ENCODE data around the gene GGCX.

GGCX gene

GRCh38 chr2:85497944-85498630 is 63.2 kb downstream of the GGCX start:
- no peaks in the 10 kb centered on the region for H3K27me3 ChIP-seq (ENCODE audit: insufficient read depth, low read length)
- no peak overlapping the region for H3K27ac ChIP-seq (ENCODE audit: low read depth, low read length, poor library complexity, severe bottlenecking)
- no peak overlapping the region for H3K4me3 ChIP-seq (ENCODE audit: low read depth, low read length, poor library complexity, severe bottlenecking)
- H4K20me1 ChIP-seq (ENCODE audit: insufficient read depth, low read length), result no peaks in the 10 kb centered on the region
- H3K4me1 ChIP-seq (ENCODE audit: insufficient read depth, low read length, severe bottlenecking), result no peaks in the 10 kb centered on the region
- H3K4me2 ChIP-seq (ENCODE audit: low read length), result no peak overlapping the region
- no peaks in the 10 kb centered on the region for H3F3A ChIP-seq (ENCODE audit: insufficient read depth, low read length)
- H3K9me2 ChIP-seq (ENCODE audit: low read depth, low read length), result no peaks in the 10 kb centered on the region
- TF ChIP-seq CTCF (IDR thresholded peaks at IDR 0.05; ENCODE audit: low read length) (no peak), EZH2 (IDR thresholded peaks at IDR 0.05; ENCODE audit: borderline replicate concordance, low read length) (no peak)
- no peaks in the 10 kb centered on the region for H3K9me3 ChIP-seq (ENCODE audit: low read length)
- no peaks in the 10 kb centered on the region for H3K36me3 ChIP-seq (ENCODE audit: insufficient read depth, low read length)
- H2AFZ ChIP-seq (ENCODE audit: low read length), result no peak overlapping the region
- no peaks in the 10 kb centered on the region for H3K79me2 ChIP-seq (ENCODE audit: insufficient read depth, low read length)
- H3K9ac ChIP-seq (ENCODE audit: low read length), result no peak overlapping the region

- Histone ChIP-seq H2AFZ (ENCODE audit: low read length) (no peak overlapping the region), H3K9ac (ENCODE audit: low read length) (no peak overlapping the region), H3K4me1 (ENCODE audit: insufficient read depth, low read length, severe bottlenecking) (no peaks in the 10 kb centered on the region), H3K79me2 (ENCODE audit: insufficient read depth, low read length) (no peaks in the 10 kb centered on the region), H3K27ac (ENCODE audit: low read depth, low read length, poor library complexity, severe bottlenecking) (no peak overlapping the region), H3K27me3 (ENCODE audit: insufficient read depth, low read length) (no peaks in the 10 kb centered on the region), H3K9me2 (ENCODE audit: low read depth, low read length) (no peaks in the 10 kb centered on the region), H3K4me3 (ENCODE audit: low read depth, low read length, poor library complexity, severe bottlenecking) (no peak overlapping the region), H4K20me1 (ENCODE audit: insufficient read depth, low read length) (no peaks in the 10 kb centered on the region), H3F3A (ENCODE audit: insufficient read depth, low read length) (no peaks in the 10 kb centered on the region), H3K36me3 (ENCODE audit: insufficient read depth, low read length) (no peaks in the 10 kb centered on the region), H3K9me3 (ENCODE audit: low read length) (no peaks in the 10 kb centered on the region), H3K4me2 (ENCODE audit: low read length) (no peak overlapping the region)
- no peak for TF ChIP-seq EZH2 (IDR thresholded peaks at IDR 0.05; ENCODE audit: borderline replicate concordance, low read length)
- no peak for TF ChIP-seq CTCF (IDR thresholded peaks at IDR 0.05; ENCODE audit: low read length)
Observed at GRCh38 chr2:85496436-85496835, 64.9 kb downstream of the GGCX start.
